ENCODE results near the gene WNT4. TPM values are rescaled to one million over a fixed set of nuclear protein-coding genes. Genes with fewer than 3 reads are reported as not detected.

The WNT4 gene
- total RNA-seq, 4 donors from 2014 or later, result 21.3 to 42.7 (median 24.5) TPM

DNA sequence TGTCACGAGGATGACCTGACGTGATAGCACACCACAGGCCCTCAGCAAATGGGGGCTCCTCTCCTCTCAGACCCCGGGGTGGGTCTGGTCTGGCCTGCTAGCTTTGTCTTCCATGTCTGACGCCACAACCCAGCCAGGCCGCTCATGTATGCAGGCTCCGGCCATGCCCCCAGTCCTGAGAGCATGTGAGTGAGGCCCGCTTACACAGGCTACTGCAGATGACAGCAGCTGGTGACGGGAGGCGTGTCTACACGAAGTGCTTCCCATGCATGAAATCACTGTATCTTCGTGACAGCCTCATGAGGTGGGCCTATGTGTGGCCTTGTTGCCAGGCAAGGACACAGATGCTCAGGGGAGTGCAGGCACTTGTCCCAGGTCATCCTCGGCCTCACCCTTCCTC lies 16.4 kb downstream of the WNT4 start:
- TF ChIP-seq POLR2AphosphoS5 (IDR thresholded peaks at IDR 0.05) (no peak), EP300 (IDR thresholded peaks at IDR 0.05) (no peak), POLR2A (IDR thresholded peaks at IDR 0.05) (no peak)
- TF ChIP-seq, protein P1, sequence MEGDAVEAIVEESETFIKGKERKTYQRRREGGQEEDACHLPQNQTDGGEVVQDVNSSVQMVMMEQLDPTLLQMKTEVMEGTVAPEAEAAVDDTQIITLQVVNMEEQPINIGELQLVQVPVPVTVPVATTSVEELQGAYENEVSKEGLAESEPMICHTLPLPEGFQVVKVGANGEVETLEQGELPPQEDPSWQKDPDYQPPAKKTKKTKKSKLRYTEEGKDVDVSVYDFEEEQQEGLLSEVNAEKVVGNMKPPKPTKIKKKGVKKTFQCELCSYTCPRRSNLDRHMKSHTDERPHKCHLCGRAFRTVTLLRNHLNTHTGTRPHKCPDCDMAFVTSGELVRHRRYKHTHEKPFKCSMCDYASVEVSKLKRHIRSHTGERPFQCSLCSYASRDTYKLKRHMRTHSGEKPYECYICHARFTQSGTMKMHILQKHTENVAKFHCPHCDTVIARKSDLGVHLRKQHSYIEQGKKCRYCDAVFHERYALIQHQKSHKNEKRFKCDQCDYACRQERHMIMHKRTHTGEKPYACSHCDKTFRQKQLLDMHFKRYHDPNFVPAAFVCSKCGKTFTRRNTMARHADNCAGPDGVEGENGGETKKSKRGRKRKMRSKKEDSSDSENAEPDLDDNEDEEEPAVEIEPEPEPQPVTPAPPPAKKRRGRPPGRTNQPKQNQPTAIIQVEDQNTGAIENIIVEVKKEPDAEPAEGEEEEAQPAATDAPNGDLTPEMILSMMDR (IDR thresholded peaks at IDR 0.05), result no peak
- Histone ChIP-seq H3K9me3 (no peaks in the 10 kb centered on the region), H3K27me3 (no peaks in the 10 kb centered on the region), H3K4me1 (peaks cover 21% of the 10 kb centered on the region), H3K27ac (no peak overlapping the region), H3K36me3 (no peaks in the 10 kb centered on the region), H3K4me3 (no peak overlapping the region)
- no peak for DNase-seq (ENCODE audit: low spot score in 2 of 2)
- 80% methylated on average over 12 of the region's 12 CpGs for WGBS

DNA sequence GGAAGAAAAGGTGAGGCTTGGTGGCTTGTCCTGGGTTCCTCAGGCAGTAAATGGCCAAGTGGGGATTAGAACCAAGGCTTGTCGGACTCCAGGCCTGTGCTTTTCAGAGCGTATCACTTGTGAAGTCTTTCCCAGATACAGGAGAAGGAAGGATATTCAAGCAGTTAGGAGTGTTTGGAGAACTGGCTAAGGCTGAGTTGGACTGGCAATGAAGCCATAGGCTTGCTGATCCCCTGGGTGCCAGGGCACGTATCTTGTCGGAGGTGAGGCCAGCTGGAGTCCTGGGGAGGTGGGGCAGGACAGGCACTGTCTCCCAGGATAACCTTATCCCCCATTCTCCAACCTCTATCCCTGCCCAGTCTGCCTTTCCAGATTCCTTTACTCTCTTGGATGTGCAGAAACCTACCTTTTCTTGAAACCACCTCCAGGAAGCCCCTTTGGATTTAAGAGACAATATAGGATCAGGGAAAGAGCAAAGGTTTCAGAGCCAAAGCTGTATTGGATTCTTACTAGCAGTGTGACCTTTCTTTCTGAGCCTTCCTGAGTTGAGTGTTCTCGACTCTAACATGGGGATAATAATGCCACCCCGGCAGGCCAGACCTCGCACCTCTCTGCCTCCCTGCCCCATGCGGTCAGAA lies 18.2 kb downstream of the WNT4 start:
- Histone ChIP-seq H3K4me1 (peaks cover 26% of the 10 kb centered on the region), H3K27ac (no peak overlapping the region), H3K36me3 (peaks cover 3% of the 10 kb centered on the region), H3K4me3 (no peak overlapping the region), H3K9me3 (no peaks in the 10 kb centered on the region), H3K27me3 (no peaks in the 10 kb centered on the region)
- DNase-seq (ENCODE audit: low spot score in 2 of 2), result no peak
- 84% methylated on average over 8 of the region's 8 CpGs for WGBS
- TF ChIP-seq POLR2A (IDR thresholded peaks at IDR 0.05) (no peak), EP300 (IDR thresholded peaks at IDR 0.05) (no peak), POLR2AphosphoS5 (IDR thresholded peaks at IDR 0.05) (no peak)
- TF ChIP-seq, protein P1 (IDR thresholded peaks at IDR 0.05), result no peak

DNA sequence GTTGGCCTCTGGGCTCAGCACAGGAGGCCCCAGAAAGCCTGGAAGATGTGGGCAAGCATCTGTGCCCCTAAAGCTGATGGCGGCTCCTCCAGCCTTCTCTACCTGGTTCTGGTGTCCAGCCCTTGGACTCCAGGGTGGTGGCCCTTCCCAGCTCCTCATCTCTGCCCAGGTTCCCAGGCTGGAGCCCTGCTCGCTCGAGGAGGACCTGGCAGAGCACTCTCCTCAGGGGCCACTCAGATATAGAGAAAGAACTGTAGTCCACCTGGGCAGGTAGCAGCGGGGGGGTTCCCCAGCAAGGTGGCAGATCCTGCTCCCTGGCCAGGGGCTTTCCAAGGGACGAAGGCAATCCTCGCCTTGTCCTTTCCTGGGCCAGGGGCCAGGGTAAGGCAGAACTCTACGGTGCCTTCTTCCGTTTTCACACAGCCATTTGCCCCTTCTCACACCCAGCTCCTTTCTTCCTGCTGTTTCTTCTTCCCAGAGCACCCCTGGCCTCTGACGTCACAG lies 18.9 kb downstream of the WNT4 start:
- TF ChIP-seq, protein P1 (IDR thresholded peaks at IDR 0.05), result no peak
- TF ChIP-seq POLR2A (IDR thresholded peaks at IDR 0.05) (no peak), POLR2AphosphoS5 (IDR thresholded peaks at IDR 0.05) (no peak), EP300 (IDR thresholded peaks at IDR 0.05) (no peak)
- Histone ChIP-seq H3K36me3 (peaks cover 3% of the 10 kb centered on the region), H3K9me3 (no peaks in the 10 kb centered on the region), H3K27ac (no peak overlapping the region), H3K4me3 (no peak overlapping the region), H3K4me1 (peaks cover 26% of the 10 kb centered on the region), H3K27me3 (no peaks in the 10 kb centered on the region)
- WGBS, result 75% methylated on average over 7 of the region's 9 CpGs
- DNase-seq (ENCODE audit: low spot score in 2 of 2), result no peak

DNA sequence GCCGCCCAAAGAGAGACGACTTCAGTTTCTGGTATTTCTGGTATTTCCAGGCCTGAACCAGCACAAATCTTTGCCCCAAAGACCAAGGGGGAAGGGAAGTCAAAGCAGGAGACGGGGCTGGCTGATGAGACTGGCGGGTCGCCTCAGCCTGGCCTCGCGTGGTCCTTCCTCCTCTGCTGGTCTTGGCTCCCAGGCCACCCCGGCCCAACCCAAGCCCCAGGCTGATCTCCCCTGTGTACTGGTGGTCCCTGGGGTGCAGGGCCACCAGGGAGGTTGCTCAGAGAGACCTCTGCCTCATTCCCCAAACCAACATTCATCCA lies 19.9 kb downstream of the WNT4 start:
- peaks cover 3% of the 10 kb centered on the region for H3K36me3 ChIP-seq
- no peak overlapping the region for H3K27ac ChIP-seq
- H3K9me3 ChIP-seq, result no peaks in the 10 kb centered on the region
- H3K4me1 ChIP-seq, result peaks cover 27% of the 10 kb centered on the region
- DNase-seq (ENCODE audit: low spot score in 2 of 2), result no peak
- no peak overlapping the region for H3K4me3 ChIP-seq
- TF ChIP-seq, protein P1 (IDR thresholded peaks at IDR 0.05), result no peak
- no peak for TF ChIP-seq EP300 (IDR thresholded peaks at IDR 0.05)
- no peak for TF ChIP-seq POLR2AphosphoS5 (IDR thresholded peaks at IDR 0.05)
- TF ChIP-seq POLR2A (IDR thresholded peaks at IDR 0.05), result no peak
- 19% methylated on average over 3 of the region's 8 CpGs for WGBS
- H3K27me3 ChIP-seq, result no peaks in the 10 kb centered on the region

DNA sequence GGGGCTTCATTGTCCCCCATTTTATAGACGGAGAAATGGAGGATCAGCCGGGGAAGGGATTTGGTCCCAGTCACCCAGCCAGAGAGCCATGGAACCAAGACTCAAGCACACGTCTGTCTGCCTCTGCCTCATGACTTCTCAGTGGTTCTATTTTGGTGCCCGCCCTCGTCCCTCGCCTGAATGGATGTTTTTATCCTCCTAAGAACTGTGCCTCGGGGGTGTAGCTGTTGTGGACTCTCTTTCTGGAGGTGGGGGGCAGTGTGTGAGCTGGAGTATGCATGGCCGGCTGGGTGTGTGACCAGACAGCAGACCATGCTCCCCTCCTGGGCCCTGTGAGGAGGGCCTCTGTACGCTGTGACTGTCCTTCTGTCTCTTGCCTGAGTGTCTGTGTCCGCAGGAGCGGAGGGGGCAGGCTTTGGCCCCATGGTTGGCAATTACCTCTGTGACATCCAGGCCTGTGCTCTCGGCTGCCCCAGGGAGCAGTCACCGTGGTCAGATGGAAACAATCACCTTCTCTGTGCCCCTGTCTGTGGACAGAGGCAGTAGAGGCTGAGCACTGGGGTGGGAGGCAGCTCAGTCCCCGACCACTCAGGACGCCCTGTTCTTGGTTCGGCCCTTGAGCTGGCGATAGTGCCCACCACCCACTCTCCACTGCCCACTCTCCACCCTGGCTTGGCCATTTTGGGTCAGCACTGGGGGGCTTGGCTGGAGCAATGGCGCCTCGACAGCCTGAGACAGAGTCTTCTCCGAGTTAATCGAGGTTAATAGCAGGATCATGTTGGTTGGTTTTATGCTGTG lies 20.4 kb downstream of the WNT4 start:
- H3K27ac ChIP-seq, result no peak overlapping the region
- 67% methylated on average over 16 of the region's 21 CpGs for WGBS
- peaks cover 3% of the 10 kb centered on the region for H3K36me3 ChIP-seq
- TF ChIP-seq POLR2AphosphoS5 (IDR thresholded peaks at IDR 0.05), result no peak
- no peak for TF ChIP-seq POLR2A (IDR thresholded peaks at IDR 0.05)
- TF ChIP-seq, protein P1 (IDR thresholded peaks at IDR 0.05), result no peak
- no peak for TF ChIP-seq EP300 (IDR thresholded peaks at IDR 0.05)
- no peaks in the 10 kb centered on the region for H3K9me3 ChIP-seq
- peak in 1 of 2 donors; percentile 7 for DNase-seq (ENCODE audit: low spot score in 2 of 2)
- no peak overlapping the region for H3K4me3 ChIP-seq
- H3K27me3 ChIP-seq, result no peaks in the 10 kb centered on the region
- H3K4me1 ChIP-seq, result peaks cover 33% of the 10 kb centered on the region
